Mammary epithelial cell (primary cell): ENCODE results near the gene NFKBIL1.

Source experiments
- EZH2 ChIP-seq: IDR thresholded peaks from 2 replicates; pipeline ENCODE4 v1.6.1; 2012; ENCODE audit warnings: low read length, inconsistent platforms, borderline replicate concordance
- TF ChIP-seq, protein P1 (sequence below), 2 donors: IDR thresholded peaks in 1 of 2; conservative IDR thresholded peaks in 1 of 2; 2 replicates each; pipeline ENCODE4 v1.5.1; 2011 to 2012; ENCODE audit warnings: inconsistent platforms in 2 of 2, low read length in 2 of 2, mild to moderate bottlenecking in 2 of 2, control low read depth in 1 of 2, low read depth in 1 of 2; ENCODE audit not compliant: insufficient read depth in 1 of 2; ENCODE audit errors: extremely low read depth in 1 of 2

- TF ChIP-seq EZH2, result no peak
- TF ChIP-seq, protein P1, sequence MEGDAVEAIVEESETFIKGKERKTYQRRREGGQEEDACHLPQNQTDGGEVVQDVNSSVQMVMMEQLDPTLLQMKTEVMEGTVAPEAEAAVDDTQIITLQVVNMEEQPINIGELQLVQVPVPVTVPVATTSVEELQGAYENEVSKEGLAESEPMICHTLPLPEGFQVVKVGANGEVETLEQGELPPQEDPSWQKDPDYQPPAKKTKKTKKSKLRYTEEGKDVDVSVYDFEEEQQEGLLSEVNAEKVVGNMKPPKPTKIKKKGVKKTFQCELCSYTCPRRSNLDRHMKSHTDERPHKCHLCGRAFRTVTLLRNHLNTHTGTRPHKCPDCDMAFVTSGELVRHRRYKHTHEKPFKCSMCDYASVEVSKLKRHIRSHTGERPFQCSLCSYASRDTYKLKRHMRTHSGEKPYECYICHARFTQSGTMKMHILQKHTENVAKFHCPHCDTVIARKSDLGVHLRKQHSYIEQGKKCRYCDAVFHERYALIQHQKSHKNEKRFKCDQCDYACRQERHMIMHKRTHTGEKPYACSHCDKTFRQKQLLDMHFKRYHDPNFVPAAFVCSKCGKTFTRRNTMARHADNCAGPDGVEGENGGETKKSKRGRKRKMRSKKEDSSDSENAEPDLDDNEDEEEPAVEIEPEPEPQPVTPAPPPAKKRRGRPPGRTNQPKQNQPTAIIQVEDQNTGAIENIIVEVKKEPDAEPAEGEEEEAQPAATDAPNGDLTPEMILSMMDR (conservative IDR thresholded peaks at IDR 0.05 in 1 of 2, IDR thresholded peaks at IDR 0.05 in 1 of 2; ENCODE audit: extremely low read depth in 1 of 2, insufficient read depth in 1 of 2, low read depth in 1 of 2, low read length in 2 of 2), result no peak
These were observed 14.6 kb upstream of the NFKBIL1 start for GRCh38 chr6:31532644-31533454.
